ENCODE results near the gene ACY1.

The ACY1 gene

DNA sequence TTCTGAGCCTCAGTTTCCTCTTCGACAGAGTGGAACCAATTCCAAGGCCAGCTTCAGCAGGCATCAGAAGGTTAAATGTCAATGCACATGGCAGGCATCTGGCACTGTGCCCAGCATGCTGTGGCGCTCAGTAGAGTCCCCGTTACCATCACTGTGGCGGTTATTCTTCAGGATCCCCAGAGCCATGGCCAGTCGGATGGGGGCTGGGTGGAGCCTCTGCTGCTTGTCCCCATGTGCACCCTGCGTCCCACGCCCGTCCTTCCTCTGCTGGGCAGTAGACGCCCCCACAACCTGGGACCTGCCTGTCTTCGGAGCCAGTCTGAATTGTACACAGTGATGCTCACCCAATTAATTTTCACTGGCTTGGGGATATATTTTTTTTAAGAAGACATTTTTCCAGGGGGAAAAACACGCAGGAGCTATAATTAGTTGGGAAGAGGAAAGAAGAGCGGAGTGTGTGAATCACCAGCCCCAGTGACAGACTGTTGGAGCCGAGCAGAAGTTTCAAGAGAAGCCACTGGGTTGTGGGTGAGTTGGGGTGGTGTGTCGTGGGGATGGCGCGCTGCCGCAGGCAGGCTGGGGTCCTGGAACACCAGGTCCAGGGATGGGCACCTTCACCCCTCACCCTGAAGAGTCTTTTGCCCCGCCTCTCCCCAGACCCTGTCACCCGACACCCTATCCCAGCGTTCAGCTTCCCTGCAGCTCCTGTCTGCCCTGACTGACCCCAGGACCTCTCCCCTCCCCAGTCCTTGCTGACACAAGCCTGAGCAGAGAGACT is 39.2 kb downstream of the ACY1 start:
- TF ChIP-seq, protein P1, sequence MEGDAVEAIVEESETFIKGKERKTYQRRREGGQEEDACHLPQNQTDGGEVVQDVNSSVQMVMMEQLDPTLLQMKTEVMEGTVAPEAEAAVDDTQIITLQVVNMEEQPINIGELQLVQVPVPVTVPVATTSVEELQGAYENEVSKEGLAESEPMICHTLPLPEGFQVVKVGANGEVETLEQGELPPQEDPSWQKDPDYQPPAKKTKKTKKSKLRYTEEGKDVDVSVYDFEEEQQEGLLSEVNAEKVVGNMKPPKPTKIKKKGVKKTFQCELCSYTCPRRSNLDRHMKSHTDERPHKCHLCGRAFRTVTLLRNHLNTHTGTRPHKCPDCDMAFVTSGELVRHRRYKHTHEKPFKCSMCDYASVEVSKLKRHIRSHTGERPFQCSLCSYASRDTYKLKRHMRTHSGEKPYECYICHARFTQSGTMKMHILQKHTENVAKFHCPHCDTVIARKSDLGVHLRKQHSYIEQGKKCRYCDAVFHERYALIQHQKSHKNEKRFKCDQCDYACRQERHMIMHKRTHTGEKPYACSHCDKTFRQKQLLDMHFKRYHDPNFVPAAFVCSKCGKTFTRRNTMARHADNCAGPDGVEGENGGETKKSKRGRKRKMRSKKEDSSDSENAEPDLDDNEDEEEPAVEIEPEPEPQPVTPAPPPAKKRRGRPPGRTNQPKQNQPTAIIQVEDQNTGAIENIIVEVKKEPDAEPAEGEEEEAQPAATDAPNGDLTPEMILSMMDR (IDR thresholded peaks at IDR 0.05; ENCODE audit: insufficient read depth, low read depth, low read length, missing control alignments), result no peak
- no peak for DNase-seq (ENCODE audit: low read depth)
- no peak overlapping the region for H3K4me3 ChIP-seq (ENCODE audit: low read depth, low read length)

DNA sequence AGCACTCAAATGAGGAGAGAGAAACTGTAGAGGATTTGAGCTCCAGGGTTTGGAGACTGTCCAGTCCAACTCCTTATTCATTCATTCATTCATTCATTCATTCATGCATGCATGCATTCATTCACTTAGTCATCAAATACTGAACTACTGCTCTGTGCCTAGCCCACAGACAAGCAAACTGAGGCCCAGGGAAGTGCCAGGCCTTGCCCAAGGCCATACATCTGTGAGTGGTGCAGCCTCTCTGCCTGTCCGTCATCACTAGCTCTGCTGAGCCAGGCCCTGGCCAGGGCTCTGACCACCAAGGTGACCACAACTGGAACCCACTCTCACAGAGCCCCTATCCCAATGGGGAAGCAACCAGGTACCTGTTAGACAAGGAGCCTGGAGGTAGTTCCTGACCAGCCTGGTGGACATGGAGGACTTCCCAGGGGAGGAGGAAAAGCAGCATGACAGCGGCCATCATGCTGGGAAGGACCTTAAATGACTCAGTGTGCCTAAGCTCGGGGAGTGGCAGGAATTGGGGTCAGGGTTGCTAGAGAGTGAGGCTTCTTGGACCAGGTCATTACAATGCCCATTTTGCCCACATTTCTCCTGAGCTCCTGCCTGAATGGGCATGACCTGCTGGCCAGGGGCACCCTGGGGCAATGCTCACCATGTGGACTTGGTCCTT is 39.9 kb downstream of the ACY1 start:
- no peak for DNase-seq (ENCODE audit: low read depth)
- TF ChIP-seq, protein P1 (IDR thresholded peaks at IDR 0.05; ENCODE audit: insufficient read depth, low read depth, low read length, missing control alignments), result no peak
- H3K4me3 ChIP-seq (ENCODE audit: low read depth, low read length), result no peak overlapping the region

DNA sequence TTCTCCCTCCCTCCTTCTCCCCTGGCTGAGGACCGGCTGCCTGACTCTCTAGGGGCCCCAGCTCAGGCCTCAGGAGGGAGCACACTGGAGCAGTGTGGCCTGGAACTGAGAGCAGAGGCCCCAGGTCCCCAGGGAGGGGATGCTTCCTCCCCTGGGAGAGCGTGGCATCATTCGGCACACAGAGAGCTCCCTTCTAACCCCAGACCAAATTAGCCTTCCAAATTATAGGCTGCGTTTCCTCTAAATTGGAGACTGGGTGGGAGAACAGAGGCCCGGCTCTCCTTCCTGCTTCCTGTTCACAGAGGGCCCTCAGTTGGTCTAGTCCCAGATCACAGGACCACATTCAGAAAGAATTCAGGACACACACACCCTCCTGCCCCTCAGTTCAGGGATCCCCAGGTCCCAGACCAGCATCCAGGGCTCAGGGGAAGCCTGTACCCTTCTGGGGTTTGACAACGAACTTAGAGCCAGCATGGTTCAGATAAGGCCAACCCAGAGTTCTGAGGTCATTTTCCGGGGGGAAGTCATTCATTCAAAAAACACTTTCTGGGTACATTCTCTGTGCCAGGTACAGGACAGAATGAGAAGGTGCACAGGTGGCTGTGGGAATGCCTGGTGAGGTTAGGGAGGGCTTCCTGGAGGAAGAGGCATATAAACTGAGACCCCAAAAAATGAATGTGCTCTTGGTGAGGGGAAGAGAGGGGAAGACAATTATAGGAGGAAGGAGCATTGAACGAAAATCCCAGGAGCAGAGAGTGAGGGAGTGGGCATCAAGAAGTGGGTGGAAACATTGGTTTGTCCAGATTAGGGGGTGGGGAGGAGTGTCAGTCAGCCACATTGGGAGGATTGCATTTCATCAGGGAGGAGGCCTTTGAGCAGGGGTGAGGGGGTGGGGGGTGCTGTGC is 40.8 kb downstream of the ACY1 start:
- H3K4me3 ChIP-seq (ENCODE audit: low read depth, low read length), result no peak overlapping the region
- peak; percentile 83 for DNase-seq (ENCODE audit: low read depth)
- TF ChIP-seq, protein P1 (IDR thresholded peaks at IDR 0.05; ENCODE audit: insufficient read depth, low read depth, low read length, missing control alignments), result no peak

DNA sequence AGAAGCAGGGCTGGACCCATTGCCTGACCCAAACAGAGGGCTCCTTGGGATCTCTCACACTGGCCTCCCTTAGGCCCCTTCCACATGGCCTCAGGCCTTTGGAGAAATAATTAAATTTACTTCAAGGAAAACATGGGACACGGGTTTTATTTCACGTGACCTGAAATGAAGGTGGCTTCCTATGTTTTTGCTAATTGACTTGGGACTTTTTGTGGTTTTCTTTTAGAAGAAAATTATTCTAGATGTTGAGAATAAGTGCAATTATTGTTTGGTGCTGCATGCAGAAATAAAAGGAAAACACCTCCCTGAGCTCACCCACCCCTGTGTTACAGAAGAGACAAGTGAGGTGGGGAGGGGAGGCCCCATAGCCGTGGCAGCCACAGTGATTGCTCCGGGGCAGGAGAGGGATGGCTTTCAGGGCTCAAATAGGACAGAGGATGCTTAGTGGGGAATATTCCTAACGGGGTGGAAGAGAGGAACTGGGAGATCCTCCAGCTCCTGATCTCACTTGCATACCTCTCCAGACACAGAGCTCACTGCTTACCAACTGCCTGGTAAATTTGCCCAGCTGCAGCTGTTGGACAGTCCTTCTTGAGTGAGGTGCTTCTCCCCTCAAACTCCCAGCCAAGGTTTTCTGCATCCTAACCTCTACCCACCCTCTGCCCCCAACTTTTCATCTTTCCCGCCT is 41.6 kb downstream of the ACY1 start:
- no peak for DNase-seq (ENCODE audit: low read depth)
- TF ChIP-seq, protein P1 (IDR thresholded peaks at IDR 0.05; ENCODE audit: insufficient read depth, low read depth, low read length, missing control alignments), result no peak
- no peak overlapping the region for H3K4me3 ChIP-seq (ENCODE audit: low read depth, low read length)

DNA sequence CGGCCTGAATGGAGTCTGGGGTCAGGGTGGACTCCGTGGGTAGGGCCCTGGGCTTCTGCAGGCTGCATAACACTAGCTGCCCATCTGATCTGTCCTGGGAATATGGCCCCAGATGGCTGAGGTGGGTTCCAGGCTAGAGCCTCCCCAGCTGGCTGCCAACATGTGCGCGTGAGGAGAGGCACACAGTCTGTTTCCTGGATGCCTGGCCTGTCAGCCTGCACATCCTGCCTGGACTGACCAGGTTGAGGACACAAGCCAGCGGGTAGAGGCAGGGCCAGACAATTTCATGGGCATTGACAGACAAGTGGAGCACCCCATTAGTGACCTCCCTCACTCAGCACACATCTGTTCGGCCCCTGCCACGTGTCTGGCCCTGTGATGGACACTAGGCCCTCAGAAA is 42.1 kb downstream of the ACY1 start:
- TF ChIP-seq, protein P1 (IDR thresholded peaks at IDR 0.05; ENCODE audit: insufficient read depth, low read depth, low read length, missing control alignments), result no peak
- no peak for DNase-seq (ENCODE audit: low read depth)

DNA sequence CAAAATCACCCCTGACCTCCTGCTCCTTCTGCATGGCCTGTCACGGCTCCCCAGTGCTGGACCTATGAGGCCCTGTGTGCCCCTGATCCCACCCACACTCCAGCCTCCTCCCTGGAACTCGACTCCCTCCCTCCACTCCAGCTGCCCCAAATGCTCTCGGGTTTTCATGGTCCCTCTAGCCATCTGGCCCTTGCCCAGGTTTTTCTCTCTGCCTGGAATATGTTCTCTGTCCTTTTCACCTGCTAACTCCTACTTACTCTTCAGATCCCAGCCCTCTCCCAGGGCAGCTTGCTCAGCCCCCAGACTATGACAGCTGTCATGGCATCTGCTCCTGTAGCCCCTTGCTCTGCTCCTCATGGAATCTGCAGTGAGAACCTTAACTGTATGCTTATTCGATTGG is 42.7 kb downstream of the ACY1 start:
- TF ChIP-seq, protein P1 (IDR thresholded peaks at IDR 0.05; ENCODE audit: insufficient read depth, low read depth, low read length, missing control alignments), result no peak
- DNase-seq (ENCODE audit: low read depth), result no peak
- no peak overlapping the region for H3K4me3 ChIP-seq (ENCODE audit: low read depth, low read length)

More for the DNA sequence above, 42.1 kb downstream of the ACY1 start:
- H3K4me3 ChIP-seq (ENCODE audit: low read depth, low read length), result no peak overlapping the region

Measured in GM12865 (cell line).